ENCODE results near the gene UBALD2. TPM values are rescaled to one million over a fixed set of nuclear protein-coding genes. Genes with fewer than 3 reads are reported as not detected.
A peak's percentile ranks its signal among the peaks of the same experiment; 100 is the strongest.

UBALD2 gene
- total and polyA plus RNA-seq, 2 donors = 42.5 to 48.1 TPM

DNA sequence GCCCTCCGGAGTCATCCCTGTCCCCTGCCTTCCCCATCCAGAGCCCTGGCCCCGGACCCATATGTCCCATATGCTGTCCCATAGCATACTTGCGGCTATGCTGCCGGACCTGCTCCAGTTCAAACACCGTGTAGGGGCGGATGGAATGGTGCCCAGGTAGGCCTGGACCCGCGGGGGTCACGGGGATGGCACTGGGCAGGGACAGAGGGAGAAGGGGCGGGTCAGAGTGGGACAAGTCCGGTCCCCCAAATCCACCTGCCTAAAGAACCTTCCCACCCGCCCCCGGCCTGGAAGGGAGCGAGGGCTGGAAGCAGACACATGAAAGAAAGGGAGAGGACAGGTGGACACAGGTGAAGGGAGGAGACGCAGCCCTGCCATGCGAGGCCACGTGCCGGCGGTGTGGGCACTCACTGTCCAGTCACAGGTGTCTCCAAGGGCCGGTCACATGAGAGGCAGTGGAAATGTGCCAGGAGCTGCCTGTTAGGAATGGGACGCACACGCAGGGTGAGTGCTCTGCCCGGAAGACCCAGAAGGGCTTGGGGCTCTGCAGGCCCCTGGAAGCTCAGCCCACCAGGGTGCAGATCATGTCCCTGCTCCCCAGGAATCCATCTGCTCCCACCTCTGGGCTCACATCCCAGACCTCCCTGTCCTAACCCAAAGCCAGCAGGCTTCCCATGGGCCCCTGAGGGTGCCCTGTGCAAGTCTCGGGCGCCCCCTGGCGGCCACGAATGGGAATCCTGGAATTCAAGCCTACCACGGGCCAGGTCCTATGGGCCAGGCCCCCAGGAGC is 14.0 kb downstream of the UBALD2 start:
- peaks cover 0 to 6% of the 10 kb centered on the region in 2 donors for H3K4me1 ChIP-seq (ENCODE audit: control insufficient read depth in 2 of 2, insufficient read depth in 2 of 2, low read length in 2 of 2)
- no peak overlapping the region for H3K27ac ChIP-seq (ENCODE audit: low read depth in 1 of 2, low read length in 1 of 2)
- 77% methylated on average over 28 of the region's 28 CpGs for WGBS

DNA sequence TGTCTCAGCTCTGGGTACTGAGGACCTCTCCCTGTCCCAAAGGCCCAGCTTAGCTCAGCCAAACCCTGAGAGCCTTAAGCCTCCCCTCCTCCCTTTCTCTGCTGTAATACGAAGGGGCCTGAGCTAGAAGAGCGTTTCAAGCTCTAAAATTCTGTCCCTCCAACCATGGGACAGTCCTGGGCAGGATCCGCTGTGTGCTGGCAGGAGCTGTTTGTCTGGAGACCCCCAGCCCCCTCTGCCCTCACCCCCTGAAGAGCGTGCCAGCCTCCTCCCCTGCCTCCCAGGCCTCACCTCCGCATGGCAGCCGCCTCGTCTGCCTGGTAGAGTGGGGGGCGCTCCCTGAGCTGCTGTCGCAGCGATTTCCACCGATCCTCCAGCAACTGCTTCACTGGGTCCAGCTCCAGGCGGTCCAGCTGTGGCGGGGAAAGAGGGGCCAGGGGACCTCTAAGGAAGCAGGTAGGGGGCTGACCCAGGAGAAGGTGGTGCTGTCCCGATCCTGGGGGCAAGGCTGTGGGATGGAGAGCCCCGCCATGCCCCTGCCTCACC is 14.7 kb downstream of the UBALD2 start:
- H3K27ac ChIP-seq (ENCODE audit: low read depth in 1 of 2, low read length in 1 of 2) = no peak overlapping the region
- no peak overlapping the region for H3K4me3 ChIP-seq (ENCODE audit: low read length in 2 of 2)
- H3K9me3 ChIP-seq (ENCODE audit: control insufficient read depth in 2 of 2, insufficient read depth in 1 of 2, low read length in 1 of 2) = no peaks in the 10 kb centered on the region
- DNase-seq (ENCODE audit: low read depth in 6 of 9, low spot score in 9 of 9) = no peak
- no peaks in the 10 kb centered on the region for H3K36me3 ChIP-seq (ENCODE audit: control insufficient read depth in 2 of 2, insufficient read depth in 2 of 2, low read length in 1 of 2)
- H3K4me1 ChIP-seq (ENCODE audit: control insufficient read depth in 2 of 2, insufficient read depth in 2 of 2, low read length in 2 of 2) = no peaks in the 10 kb centered on the region
- H3K27me3 ChIP-seq (ENCODE audit: control insufficient read depth in 2 of 2, insufficient read depth in 1 of 2, low read length in 1 of 2) = no peaks in the 10 kb centered on the region
- 90% methylated on average over 15 of the region's 15 CpGs for WGBS

More for the DNA sequence above, 14.0 kb downstream of the UBALD2 start:
- Histone ChIP-seq H3K4me3 (ENCODE audit: low read length in 2 of 2) (no peak overlapping the region), H3K9me3 (ENCODE audit: control insufficient read depth in 2 of 2, insufficient read depth in 1 of 2, low read length in 1 of 2) (no peaks in the 10 kb centered on the region), H3K27me3 (ENCODE audit: control insufficient read depth in 2 of 2, insufficient read depth in 1 of 2, low read length in 1 of 2) (no peaks in the 10 kb centered on the region), H3K36me3 (ENCODE audit: control insufficient read depth in 2 of 2, insufficient read depth in 2 of 2, low read length in 1 of 2) (no peaks in the 10 kb centered on the region)
- peak in 5 of 9 donors; percentile 71 to 86 (median 80) for DNase-seq (ENCODE audit: low read depth in 6 of 9, low spot score in 9 of 9)

DNA sequence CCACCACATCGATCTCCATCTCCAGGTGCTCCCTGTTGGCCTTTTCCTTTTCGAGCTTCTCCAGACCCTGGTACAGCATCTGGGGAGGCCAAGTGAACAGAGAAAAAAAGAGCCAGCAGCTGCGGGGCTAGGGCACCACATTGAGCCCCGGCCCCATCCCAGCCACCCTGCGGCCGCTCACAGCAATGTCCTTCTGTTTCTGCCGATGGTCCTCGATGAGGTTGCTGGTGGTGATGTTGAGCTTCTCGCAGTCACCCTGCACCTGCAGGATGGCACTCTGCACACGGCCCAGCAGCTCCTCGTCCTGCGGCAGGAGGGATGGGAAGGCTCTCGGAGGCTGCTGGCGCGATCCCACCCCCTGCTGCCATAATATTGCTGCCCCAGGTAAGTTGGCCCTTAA is 15.5 kb downstream of the UBALD2 start:
- Histone ChIP-seq H3K27ac (ENCODE audit: low read depth in 1 of 2, low read length in 1 of 2) (no peak overlapping the region), H3K4me3 (ENCODE audit: low read length in 2 of 2) (no peak overlapping the region), H3K36me3 (ENCODE audit: control insufficient read depth in 2 of 2, insufficient read depth in 2 of 2, low read length in 1 of 2) (no peaks in the 10 kb centered on the region), H3K4me1 (ENCODE audit: control insufficient read depth in 2 of 2, insufficient read depth in 2 of 2, low read length in 2 of 2) (no peaks in the 10 kb centered on the region), H3K9me3 (ENCODE audit: control insufficient read depth in 2 of 2, insufficient read depth in 1 of 2, low read length in 1 of 2) (no peaks in the 10 kb centered on the region), H3K27me3 (ENCODE audit: control insufficient read depth in 2 of 2, insufficient read depth in 1 of 2, low read length in 1 of 2) (no peaks in the 10 kb centered on the region)
- no peak for DNase-seq (ENCODE audit: low read depth in 6 of 9, low spot score in 9 of 9)
- WGBS = 96% methylated on average over 15 of the region's 15 CpGs

DNA sequence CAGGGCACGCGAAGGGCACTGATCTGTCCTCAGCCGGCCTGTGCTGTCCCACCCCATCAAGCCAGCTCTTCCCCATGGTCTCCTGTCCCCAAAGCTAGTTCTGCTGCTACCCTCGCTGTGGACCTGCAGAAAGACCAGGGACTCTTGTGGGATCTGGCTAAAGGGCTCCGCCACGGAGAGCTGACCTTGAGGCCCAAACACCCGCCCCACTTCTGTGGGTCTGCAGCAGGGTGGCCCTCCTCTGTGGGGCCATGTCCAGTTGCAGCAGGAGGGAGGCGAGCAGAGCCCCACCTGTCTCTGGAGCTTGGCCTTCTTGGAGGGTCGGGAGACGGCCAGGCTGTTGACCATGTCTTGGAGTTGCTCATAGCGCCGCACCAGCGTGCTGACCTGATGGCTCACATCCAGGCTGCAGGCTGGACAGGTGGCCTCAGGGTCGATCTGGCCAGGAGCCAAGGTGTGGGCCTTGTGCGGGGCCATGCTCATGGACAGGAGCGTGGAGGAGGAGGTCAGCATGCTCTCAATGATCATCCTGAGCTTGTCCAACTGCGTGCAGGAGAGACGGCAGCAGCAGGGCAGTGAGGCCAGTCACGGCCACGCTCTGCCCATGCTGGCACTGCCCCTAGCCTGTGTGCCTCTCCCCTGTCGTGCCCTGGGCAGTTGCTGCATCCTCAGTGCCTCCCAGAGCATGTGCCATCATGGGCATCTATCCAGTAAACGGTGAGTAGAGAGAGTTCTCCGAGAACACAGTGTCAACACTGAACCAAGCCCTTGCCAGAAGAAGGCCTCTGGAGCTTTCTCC is 16.6 kb downstream of the UBALD2 start:
- Histone ChIP-seq H3K9me3 (ENCODE audit: control insufficient read depth in 2 of 2, insufficient read depth in 1 of 2, low read length in 1 of 2) (no peaks in the 10 kb centered on the region), H3K27ac (ENCODE audit: low read depth in 1 of 2, low read length in 1 of 2) (no peak overlapping the region), H3K4me1 (ENCODE audit: control insufficient read depth in 2 of 2, insufficient read depth in 2 of 2, low read length in 2 of 2) (no peaks in the 10 kb centered on the region), H3K36me3 (ENCODE audit: control insufficient read depth in 2 of 2, insufficient read depth in 2 of 2, low read length in 1 of 2) (no peaks in the 10 kb centered on the region), H3K4me3 (ENCODE audit: low read length in 2 of 2) (no peak overlapping the region), H3K27me3 (ENCODE audit: control insufficient read depth in 2 of 2, insufficient read depth in 1 of 2, low read length in 1 of 2) (no peaks in the 10 kb centered on the region)
- WGBS = 97% methylated on average over 23 of the region's 23 CpGs
- no peak for DNase-seq (ENCODE audit: low read depth in 6 of 9, low spot score in 9 of 9)

DNA sequence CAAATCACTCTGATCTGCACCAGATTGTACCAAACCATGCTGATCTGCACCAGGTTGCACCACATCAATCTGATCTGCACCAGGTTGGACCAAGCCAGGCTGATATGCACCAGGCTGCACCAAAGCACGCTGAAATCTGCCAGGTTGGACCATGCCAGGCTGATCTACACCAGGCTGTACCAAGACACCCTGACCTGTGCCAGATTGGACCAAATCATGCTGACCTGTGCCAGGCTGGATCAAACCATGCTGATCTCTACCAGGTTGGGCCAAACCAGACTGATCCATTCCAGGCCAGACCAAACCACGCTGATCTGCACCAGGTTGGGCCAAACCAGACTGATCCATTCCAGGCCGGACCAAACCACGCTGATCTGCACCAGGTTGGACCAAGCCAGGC is 27.4 kb downstream of the UBALD2 start:
- Histone ChIP-seq H3K27me3 (ENCODE audit: control insufficient read depth in 2 of 2, insufficient read depth in 1 of 2, low read length in 1 of 2) (no peaks in the 10 kb centered on the region), H3K4me1 (ENCODE audit: control insufficient read depth in 2 of 2, insufficient read depth in 2 of 2, low read length in 2 of 2) (no peaks in the 10 kb centered on the region), H3K4me3 (ENCODE audit: low read length in 2 of 2) (no peak overlapping the region), H3K9me3 (ENCODE audit: control insufficient read depth in 2 of 2, insufficient read depth in 1 of 2, low read length in 1 of 2) (no peaks in the 10 kb centered on the region), H3K36me3 (ENCODE audit: control insufficient read depth in 2 of 2, insufficient read depth in 2 of 2, low read length in 1 of 2) (peaks cover 0 to 9% of the 10 kb centered on the region in 2 donors), H3K27ac (ENCODE audit: low read depth in 1 of 2, low read length in 1 of 2) (no peak overlapping the region)
- 98% methylated on average over 4 of the region's 4 CpGs for WGBS
- no peak for DNase-seq (ENCODE audit: low read depth in 6 of 9, low spot score in 9 of 9)

DNA sequence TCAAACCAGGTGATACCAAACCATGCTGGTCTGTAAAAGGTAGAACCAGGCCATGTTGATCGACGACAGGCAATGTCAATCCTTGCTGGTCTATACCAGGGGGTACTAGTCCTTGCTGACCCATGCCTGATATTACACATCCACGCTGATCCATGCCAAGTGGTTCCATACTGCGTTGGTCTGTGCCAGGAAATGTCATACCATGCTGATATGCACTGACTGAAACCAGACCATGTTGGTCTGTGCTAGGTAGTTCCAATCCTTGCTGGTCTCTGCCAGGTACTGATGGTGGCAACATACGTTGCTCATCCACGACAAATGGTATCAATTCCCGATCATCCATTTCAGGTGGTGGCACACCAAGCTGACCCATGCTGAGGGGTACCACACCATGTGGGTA is 28.0 kb downstream of the UBALD2 start:
- H3K27ac ChIP-seq (ENCODE audit: low read depth in 1 of 2, low read length in 1 of 2) = no peak overlapping the region
- no peak for DNase-seq (ENCODE audit: low read depth in 6 of 9, low spot score in 9 of 9)
- H3K36me3 ChIP-seq (ENCODE audit: control insufficient read depth in 2 of 2, insufficient read depth in 2 of 2, low read length in 1 of 2) = peaks cover 0 to 9% of the 10 kb centered on the region in 2 donors
- no peak overlapping the region for H3K4me3 ChIP-seq (ENCODE audit: low read length in 2 of 2)
- H3K27me3 ChIP-seq (ENCODE audit: control insufficient read depth in 2 of 2, insufficient read depth in 1 of 2, low read length in 1 of 2) = no peaks in the 10 kb centered on the region
- 91% methylated on average over 7 of the region's 7 CpGs for whole genome bisulfite sequencing
- H3K4me1 ChIP-seq (ENCODE audit: control insufficient read depth in 2 of 2, insufficient read depth in 2 of 2, low read length in 2 of 2) = no peaks in the 10 kb centered on the region
- no peaks in the 10 kb centered on the region for H3K9me3 ChIP-seq (ENCODE audit: control insufficient read depth in 2 of 2, insufficient read depth in 1 of 2, low read length in 1 of 2)

DNA sequence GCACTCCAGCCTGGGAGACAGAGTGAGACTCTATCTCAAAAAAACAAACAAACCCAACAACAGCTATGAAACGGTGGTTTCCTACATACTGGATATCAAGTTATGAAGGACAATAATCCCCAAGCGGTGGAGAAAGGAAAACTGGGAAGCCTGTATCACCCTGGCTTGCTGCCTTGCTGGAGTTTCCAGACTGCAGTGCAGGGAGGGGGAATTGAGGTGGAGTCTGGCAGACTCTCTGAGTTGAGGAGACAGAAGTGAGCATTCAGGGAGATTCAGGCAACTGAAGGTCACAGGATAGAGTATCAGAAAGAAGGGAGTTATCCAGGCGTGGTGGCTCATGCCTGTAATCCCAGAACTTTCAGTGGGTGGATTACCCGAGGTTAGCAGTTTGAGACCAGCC is 31.0 kb downstream of the UBALD2 start:
- Histone ChIP-seq H3K4me1 (ENCODE audit: control insufficient read depth in 2 of 2, insufficient read depth in 2 of 2, low read length in 2 of 2) (no peaks in the 10 kb centered on the region), H3K36me3 (ENCODE audit: control insufficient read depth in 2 of 2, insufficient read depth in 2 of 2, low read length in 1 of 2) (peaks cover 0 to 8% of the 10 kb centered on the region in 2 donors), H3K9me3 (ENCODE audit: control insufficient read depth in 2 of 2, insufficient read depth in 1 of 2, low read length in 1 of 2) (no peaks in the 10 kb centered on the region), H3K4me3 (ENCODE audit: low read length in 2 of 2) (no peak overlapping the region), H3K27me3 (ENCODE audit: control insufficient read depth in 2 of 2, insufficient read depth in 1 of 2, low read length in 1 of 2) (no peaks in the 10 kb centered on the region), H3K27ac (ENCODE audit: low read depth in 1 of 2, low read length in 1 of 2) (no peak overlapping the region)
- 95% methylated on average over 4 of the region's 4 CpGs for WGBS
- no peak for DNase-seq (ENCODE audit: low read depth in 6 of 9, low spot score in 9 of 9)

DNA sequence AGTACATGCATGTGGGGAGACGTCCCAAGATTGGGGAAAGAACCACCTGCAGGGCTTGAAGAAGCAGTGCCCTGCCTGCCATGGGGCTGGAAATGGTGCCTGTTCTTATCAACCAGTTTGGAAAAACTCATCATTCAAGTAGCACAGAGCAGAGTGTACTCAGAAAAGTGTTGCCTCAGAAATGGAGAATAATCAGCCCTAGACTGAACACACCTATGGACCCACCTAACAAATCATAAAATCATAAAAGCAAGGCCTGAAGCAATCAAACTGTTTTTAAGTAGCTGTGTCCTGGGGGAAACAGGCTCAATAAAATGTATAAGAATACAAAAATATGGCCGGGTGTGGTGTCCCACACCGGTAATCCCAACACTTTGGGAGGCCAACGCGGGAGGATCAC is 31.7 kb downstream of the UBALD2 start:
- DNase-seq (ENCODE audit: low read depth in 6 of 9, low spot score in 9 of 9) = no peak
- 98% methylated on average over 5 of the region's 5 CpGs for WGBS

DNA sequence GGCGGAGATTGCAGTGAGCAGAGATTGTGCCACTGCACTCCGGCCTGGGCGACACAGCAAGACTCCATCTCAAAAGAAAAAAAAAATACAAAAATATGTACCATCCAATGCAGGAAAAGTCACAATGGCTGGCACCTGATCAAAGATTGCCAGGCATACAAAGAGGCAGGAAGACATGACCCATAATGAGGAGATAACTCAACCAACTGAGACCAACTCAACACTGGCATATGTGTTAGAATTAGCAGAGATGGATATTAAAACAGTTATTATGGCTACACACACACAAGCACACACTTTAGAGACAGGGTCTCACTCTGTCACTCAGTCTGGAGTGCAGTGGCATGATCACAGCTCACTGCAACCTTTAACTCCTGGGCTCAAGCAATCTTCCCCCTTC is 32.3 kb downstream of the UBALD2 start:
- peaks cover 0 to 3% of the 10 kb centered on the region in 2 donors for H3K36me3 ChIP-seq (ENCODE audit: control insufficient read depth in 2 of 2, insufficient read depth in 2 of 2, low read length in 1 of 2)
- no peaks in the 10 kb centered on the region for H3K4me1 ChIP-seq (ENCODE audit: control insufficient read depth in 2 of 2, insufficient read depth in 2 of 2, low read length in 2 of 2)
- H3K9me3 ChIP-seq (ENCODE audit: control insufficient read depth in 2 of 2, insufficient read depth in 1 of 2, low read length in 1 of 2) = no peaks in the 10 kb centered on the region
- H3K27ac ChIP-seq (ENCODE audit: low read depth in 1 of 2, low read length in 1 of 2) = no peak overlapping the region
- 97% methylated on average over 3 of the region's 3 CpGs for WGBS
- DNase-seq (ENCODE audit: low read depth in 6 of 9, low spot score in 9 of 9) = no peak
- no peaks in the 10 kb centered on the region for H3K27me3 ChIP-seq (ENCODE audit: control insufficient read depth in 2 of 2, insufficient read depth in 1 of 2, low read length in 1 of 2)
- no peak overlapping the region for H3K4me3 ChIP-seq (ENCODE audit: low read length in 2 of 2)

More for the DNA sequence above, 31.7 kb downstream of the UBALD2 start:
- peaks cover 0 to 3% of the 10 kb centered on the region in 2 donors for H3K36me3 ChIP-seq (ENCODE audit: control insufficient read depth in 2 of 2, insufficient read depth in 2 of 2, low read length in 1 of 2)
- H3K4me3 ChIP-seq (ENCODE audit: low read length in 2 of 2) = no peak overlapping the region
- H3K9me3 ChIP-seq (ENCODE audit: control insufficient read depth in 2 of 2, insufficient read depth in 1 of 2, low read length in 1 of 2) = no peaks in the 10 kb centered on the region
- no peaks in the 10 kb centered on the region for H3K27me3 ChIP-seq (ENCODE audit: control insufficient read depth in 2 of 2, insufficient read depth in 1 of 2, low read length in 1 of 2)
- no peaks in the 10 kb centered on the region for H3K4me1 ChIP-seq (ENCODE audit: control insufficient read depth in 2 of 2, insufficient read depth in 2 of 2, low read length in 2 of 2)
- no peak overlapping the region for H3K27ac ChIP-seq (ENCODE audit: low read depth in 1 of 2, low read length in 1 of 2)
